ENCODE results near the gene ZBTB1. TPM values are rescaled to one million over a fixed set of nuclear protein-coding genes. Genes with fewer than 3 reads are reported as not detected.

ZBTB1 gene
- total and polyA plus RNA-seq, 10 of the 15 experiments (the other 5 are each of a cell fraction or from before 2014, with no cell fraction given) = 12.3 to 127 (median 40.0) TPM

DNA sequence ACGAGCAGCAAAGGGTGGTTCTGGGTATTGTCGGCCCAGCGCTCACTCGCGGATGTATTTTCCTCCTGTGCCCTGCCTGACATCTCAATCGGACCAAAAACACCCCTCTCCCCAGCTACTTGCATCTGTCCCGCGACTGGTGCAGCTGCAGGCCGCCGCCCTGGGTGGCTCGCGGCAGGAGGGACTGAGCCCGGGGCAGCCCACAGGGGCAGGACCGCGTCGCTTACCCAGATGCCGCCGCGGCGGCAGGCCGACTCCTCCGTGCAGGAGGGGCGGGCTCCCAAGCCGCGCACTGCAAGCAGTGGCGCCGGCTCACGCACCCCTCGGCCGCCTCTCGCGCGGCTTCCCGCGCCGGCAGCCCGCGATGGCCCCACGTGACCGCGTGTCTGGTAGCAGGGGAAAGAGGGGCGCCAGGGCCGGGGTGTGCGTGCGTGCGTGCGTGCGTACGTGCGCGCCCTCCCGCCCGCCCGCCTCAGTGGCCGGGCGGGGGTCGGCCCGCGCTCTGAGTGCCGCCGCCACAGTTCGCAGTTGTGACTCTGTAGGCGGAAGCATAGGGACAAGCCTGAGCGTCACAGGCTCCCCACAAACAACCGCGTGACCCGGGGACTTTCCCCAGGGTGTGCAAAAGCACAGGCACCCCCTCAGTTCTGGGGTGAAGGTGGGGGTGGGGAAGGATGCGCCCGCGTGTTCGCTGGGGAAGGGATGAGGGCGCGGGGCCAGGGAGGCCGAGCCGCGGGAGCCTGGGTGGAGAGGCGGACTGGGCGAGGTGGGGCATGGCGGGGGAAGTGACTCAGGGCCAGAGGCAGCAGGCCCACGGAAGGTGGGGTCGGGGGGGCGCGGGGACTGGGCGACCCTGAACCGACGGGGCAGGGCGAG lies 898 bp upstream of the ZBTB1 start, which contains the start of gene ZBTB25 (continued):
- TF ChIP-seq TAF1 (IDR thresholded peaks at IDR 0.05; ENCODE audit: borderline replicate concordance, low read depth, low read length) (peak; percentile 84), POU2F2 (IDR thresholded peaks at IDR 0.05; ENCODE audit: borderline replicate concordance, low read depth, low read length) (peak; percentile 36; the same call in 1 of the 3 replicates), CHD4 (IDR thresholded peaks at IDR 0.05) (no peak), LARP7 (IDR thresholded peaks at IDR 0.05) (peak; percentile 97), BRCA1 (IDR thresholded peaks at IDR 0.05; ENCODE audit: low read depth, low read length) (peak; percentile 76; the same call in 1 of the 2 replicates), MTA2 (IDR thresholded peaks at IDR 0.05; ENCODE audit: low read depth) (peak; percentile 43; the same call in 1 of the 2 replicates), POLR2AphosphoS2 (IDR thresholded peaks at IDR 0.05; ENCODE audit: low read depth, low read length) (peak; percentile 80), BMI1 (IDR thresholded peaks at IDR 0.05; ENCODE audit: borderline replicate concordance) (no peak), CREB1 (IDR thresholded peaks at IDR 0.05; ENCODE audit: low read depth) (peak; percentile 77), EED (IDR thresholded peaks at IDR 0.05; ENCODE audit: low read depth) (0 out of 2 replicates have a peak, but pooled peaks have one; percentile 25), NBN (IDR thresholded peaks at IDR 0.05) (peak; percentile 88), SREBF2 (IDR thresholded peaks at IDR 0.05; ENCODE audit: low read length) (no peak), RCOR1 (conservative IDR thresholded peaks at IDR 0.05; ENCODE audit: low read depth, low read length) (peak; percentile 84; the same call in 1 of the 2 replicates)
- TF ChIP-seq, protein P1, sequence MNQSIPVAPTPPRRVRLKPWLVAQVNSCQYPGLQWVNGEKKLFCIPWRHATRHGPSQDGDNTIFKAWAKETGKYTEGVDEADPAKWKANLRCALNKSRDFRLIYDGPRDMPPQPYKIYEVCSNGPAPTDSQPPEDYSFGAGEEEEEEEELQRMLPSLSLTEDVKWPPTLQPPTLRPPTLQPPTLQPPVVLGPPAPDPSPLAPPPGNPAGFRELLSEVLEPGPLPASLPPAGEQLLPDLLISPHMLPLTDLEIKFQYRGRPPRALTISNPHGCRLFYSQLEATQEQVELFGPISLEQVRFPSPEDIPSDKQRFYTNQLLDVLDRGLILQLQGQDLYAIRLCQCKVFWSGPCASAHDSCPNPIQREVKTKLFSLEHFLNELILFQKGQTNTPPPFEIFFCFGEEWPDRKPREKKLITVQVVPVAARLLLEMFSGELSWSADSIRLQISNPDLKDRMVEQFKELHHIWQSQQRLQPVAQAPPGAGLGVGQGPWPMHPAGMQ (IDR thresholded peaks at IDR 0.05; ENCODE audit: borderline replicate concordance) = no peak
- TF ChIP-seq, protein P2, sequence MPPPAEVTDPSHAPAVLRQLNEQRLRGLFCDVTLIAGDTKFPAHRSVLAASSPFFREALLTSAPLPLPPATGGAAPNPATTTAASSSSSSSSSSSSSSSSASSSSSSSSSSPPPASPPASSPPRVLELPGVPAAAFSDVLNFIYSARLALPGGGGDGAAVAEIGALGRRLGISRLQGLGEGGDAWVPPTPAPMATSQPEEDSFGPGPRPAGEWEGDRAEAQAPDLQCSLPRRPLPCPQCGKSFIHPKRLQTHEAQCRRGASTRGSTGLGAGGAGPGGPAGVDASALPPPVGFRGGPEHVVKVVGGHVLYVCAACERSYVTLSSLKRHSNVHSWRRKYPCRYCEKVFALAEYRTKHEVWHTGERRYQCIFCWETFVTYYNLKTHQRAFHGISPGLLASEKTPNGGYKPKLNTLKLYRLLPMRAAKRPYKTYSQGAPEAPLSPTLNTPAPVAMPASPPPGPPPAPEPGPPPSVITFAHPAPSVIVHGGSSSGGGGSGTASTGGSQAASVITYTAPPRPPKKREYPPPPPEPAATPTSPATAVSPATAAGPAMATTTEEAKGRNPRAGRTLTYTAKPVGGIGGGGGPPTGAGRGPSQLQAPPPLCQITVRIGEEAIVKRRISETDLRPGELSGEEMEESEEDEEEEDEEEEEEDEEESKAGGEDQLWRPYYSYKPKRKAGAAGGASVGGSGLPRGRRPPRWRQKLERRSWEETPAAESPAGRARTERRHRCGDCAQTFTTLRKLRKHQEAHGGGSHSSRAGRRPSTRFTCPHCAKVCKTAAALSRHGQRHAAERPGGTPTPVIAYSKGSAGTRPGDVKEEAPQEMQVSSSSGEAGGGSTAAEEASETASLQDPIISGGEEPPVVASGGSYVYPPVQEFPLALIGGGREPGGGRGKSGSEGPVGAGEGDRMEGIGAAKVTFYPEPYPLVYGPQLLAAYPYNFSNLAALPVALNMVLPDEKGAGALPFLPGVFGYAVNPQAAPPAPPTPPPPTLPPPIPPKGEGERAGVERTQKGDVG (CRISPR knock-in tag; IDR thresholded peaks at IDR 0.05) = no peak
- TF ChIP-seq, protein P3, sequence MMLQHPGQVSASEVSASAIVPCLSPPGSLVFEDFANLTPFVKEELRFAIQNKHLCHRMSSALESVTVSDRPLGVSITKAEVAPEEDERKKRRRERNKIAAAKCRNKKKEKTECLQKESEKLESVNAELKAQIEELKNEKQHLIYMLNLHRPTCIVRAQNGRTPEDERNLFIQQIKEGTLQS (IDR thresholded peaks at IDR 0.05; ENCODE audit: borderline replicate concordance, extremely low read depth, low read depth, low read length) = peak; percentile 70; the same call in 1 of the 2 replicates
- TF ChIP-seq, protein P4, sequence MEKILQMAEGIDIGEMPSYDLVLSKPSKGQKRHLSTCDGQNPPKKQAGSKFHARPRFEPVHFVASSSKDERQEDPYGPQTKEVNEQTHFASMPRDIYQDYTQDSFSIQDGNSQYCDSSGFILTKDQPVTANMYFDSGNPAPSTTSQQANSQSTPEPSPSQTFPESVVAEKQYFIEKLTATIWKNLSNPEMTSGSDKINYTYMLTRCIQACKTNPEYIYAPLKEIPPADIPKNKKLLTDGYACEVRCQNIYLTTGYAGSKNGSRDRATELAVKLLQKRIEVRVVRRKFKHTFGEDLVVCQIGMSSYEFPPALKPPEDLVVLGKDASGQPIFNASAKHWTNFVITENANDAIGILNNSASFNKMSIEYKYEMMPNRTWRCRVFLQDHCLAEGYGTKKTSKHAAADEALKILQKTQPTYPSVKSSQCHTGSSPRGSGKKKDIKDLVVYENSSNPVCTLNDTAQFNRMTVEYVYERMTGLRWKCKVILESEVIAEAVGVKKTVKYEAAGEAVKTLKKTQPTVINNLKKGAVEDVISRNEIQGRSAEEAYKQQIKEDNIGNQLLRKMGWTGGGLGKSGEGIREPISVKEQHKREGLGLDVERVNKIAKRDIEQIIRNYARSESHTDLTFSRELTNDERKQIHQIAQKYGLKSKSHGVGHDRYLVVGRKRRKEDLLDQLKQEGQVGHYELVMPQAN (conservative IDR thresholded peaks at IDR 0.05) = peak; percentile 51; the same call in 1 of the 2 replicates
- TF ChIP-seq, protein P5, sequence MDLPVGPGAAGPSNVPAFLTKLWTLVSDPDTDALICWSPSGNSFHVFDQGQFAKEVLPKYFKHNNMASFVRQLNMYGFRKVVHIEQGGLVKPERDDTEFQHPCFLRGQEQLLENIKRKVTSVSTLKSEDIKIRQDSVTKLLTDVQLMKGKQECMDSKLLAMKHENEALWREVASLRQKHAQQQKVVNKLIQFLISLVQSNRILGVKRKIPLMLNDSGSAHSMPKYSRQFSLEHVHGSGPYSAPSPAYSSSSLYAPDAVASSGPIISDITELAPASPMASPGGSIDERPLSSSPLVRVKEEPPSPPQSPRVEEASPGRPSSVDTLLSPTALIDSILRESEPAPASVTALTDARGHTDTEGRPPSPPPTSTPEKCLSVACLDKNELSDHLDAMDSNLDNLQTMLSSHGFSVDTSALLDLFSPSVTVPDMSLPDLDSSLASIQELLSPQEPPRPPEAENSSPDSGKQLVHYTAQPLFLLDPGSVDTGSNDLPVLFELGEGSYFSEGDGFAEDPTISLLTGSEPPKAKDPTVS (IDR thresholded peaks at IDR 0.05; ENCODE audit: low read depth, low read length) = 0 out of 2 replicates have a peak, but pooled peaks have one; percentile 54
- TF ChIP-seq, protein P6, sequence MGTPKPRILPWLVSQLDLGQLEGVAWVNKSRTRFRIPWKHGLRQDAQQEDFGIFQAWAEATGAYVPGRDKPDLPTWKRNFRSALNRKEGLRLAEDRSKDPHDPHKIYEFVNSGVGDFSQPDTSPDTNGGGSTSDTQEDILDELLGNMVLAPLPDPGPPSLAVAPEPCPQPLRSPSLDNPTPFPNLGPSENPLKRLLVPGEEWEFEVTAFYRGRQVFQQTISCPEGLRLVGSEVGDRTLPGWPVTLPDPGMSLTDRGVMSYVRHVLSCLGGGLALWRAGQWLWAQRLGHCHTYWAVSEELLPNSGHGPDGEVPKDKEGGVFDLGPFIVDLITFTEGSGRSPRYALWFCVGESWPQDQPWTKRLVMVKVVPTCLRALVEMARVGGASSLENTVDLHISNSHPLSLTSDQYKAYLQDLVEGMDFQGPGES (IDR thresholded peaks at IDR 0.05) = no peak; the same call in 1 of the 2 replicates

Measured in GM12878 (cell line).